H1 (cell line): ENCODE data around the gene ALK. TPM values are rescaled to one million over a fixed set of nuclear protein-coding genes. Genes with fewer than 3 reads are reported as not detected.

Source experiments
- CHD2 ChIP-seq: IDR thresholded peaks from 2 replicates; pipeline ENCODE4 v1.6.1; 2012; ENCODE audit warnings: low read length, improper control_type of control experiment
- CHD7 ChIP-seq: fragments of 300-600 bp; sonication (generic); IDR thresholded peaks from 2 replicates; pipeline ENCODE4 v1.7.1; 2012; ENCODE audit warnings: low read length, moderate library complexity, mild to moderate bottlenecking, inconsistent platforms; ENCODE audit not compliant: insufficient replicate concordance
- CTBP2 ChIP-seq: IDR thresholded peaks from 2 replicates; pipeline ENCODE4 v1.7.0; 2011; ENCODE audit warnings: borderline replicate concordance, mild to moderate bottlenecking, moderate library complexity, mixed read lengths, low read length; ENCODE audit not compliant: insufficient read depth, insufficient read length
- FOSL1 ChIP-seq: IDR thresholded peaks from 2 replicates; pipeline ENCODE4 v1.6.1; 2011; ENCODE audit warnings: mild to moderate bottlenecking, low read depth, low read length, moderate library complexity; ENCODE audit not compliant: insufficient read depth
- RFX5 ChIP-seq: IDR thresholded peaks from 2 replicates; pipeline ENCODE4 v1.6.1; 2011; ENCODE audit warnings: low read depth, low read length, improper control_type of control experiment, borderline replicate concordance
- polyA plus RNA-seq, 7 experiments: library from polyadenylated mRNA; depleted of rRNA in 3 of 7; stranded (reverse) in 5 of 7; unstranded in 2 of 7; fragments of >200 nt in 5 of 7; fragments of 200-250 nt in 2 of 7; gene quantifications; 1 replicate in 5 of 7; 2 replicates in 1 of 7; 4 replicates in 1 of 7; pipeline versions ENCODE4 v1.2.1 to v1.2.3, GENCODE V29; 2011 to 2013; ENCODE audit warnings: missing spikeins in 2 of 7, mixed read lengths in 2 of 7
- total RNA-seq: library from RNA; stranded (reverse); fragmentation: NEBNext Ultra II Directional; extraction: Animal tissue kit (Norgen Biotek cat#: 25700); gene quantifications from 2 replicates; pipeline ENCODE4 v1.2.1, GENCODE V29; 2021

ALK gene
- total and polyA plus RNA-seq, 2 of the 8 experiments (the other 6 are each of a cell fraction or from before 2014, with no cell fraction given): 0.02 to 0.09 TPM

GRCh38 chr2:29787473-29788465 is 133.6 kb downstream of the ALK start (continued):
- TF ChIP-seq CHD7 (no peak), CTBP2 (no peak), CHD2 (no peak), RFX5 (no peak), FOSL1 (no peak)
